Pulmonary artery endothelial cell (primary cell): ENCODE measurements around the gene PLEK2. TPM values are rescaled to one million over a fixed set of nuclear protein-coding genes. Genes with fewer than 3 reads are reported as not detected.
"Not testable (repeated sequence)": the region's sequence is repeated elsewhere in the genome, so short reads cannot be mapped to it uniquely, and the experiment has no call there.

ENCODE experiments used
- DNase-seq: peaks from one replicate; pipeline ENCODE4 v3.0.0-alpha.2; 2011; ENCODE audit warnings: low read depth, low spot score
- total RNA-seq: library from RNA; depleted of rRNA; stranded (reverse); fragments of >200 nt; gene quantifications from 2 replicates; pipeline ENCODE4 v1.2.3, GENCODE V29; 2014

Gene PLEK2, protein sequence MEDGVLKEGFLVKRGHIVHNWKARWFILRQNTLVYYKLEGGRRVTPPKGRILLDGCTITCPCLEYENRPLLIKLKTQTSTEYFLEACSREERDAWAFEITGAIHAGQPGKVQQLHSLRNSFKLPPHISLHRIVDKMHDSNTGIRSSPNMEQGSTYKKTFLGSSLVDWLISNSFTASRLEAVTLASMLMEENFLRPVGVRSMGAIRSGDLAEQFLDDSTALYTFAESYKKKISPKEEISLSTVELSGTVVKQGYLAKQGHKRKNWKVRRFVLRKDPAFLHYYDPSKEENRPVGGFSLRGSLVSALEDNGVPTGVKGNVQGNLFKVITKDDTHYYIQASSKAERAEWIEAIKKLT
- 10.4 and 11.9 TPM in 2 replicates for total RNA-seq

DNA sequence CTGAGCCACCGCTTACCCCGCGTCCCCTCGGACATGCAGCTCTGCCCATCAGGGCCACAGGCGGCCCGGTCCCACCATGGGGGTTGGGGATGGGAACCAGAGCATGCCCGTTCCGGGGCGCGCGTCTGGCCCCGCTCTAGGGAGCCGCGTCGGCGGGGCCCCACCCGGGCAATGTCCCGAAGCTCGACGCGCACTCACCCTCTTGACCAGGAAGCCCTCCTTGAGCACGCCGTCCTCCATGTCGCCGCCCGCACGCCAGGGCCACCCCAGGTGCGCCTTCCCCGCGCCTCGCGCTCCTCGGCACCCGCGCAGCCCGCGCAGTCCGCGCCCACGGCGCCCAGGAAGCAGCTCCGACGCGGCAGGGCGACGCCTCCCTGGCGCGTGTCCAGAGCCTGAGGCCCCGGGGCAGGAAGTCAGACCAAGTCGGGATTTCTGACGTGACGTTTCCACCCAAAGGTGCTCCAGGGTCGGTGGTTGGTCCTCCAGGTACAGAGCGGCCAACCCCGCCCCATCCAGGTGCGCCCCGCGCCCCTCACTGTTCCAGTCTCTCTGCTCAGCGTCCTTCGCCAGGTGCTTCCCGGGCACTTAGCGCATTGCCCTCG is at the start of gene PLEK2:
TSS of gene PLEK2 (minus strand) at position 346 of the 602 bp plus-strand sequence. CDS start at position 240, 106 bp downstream.
- DNase-seq = no peak

DNA sequence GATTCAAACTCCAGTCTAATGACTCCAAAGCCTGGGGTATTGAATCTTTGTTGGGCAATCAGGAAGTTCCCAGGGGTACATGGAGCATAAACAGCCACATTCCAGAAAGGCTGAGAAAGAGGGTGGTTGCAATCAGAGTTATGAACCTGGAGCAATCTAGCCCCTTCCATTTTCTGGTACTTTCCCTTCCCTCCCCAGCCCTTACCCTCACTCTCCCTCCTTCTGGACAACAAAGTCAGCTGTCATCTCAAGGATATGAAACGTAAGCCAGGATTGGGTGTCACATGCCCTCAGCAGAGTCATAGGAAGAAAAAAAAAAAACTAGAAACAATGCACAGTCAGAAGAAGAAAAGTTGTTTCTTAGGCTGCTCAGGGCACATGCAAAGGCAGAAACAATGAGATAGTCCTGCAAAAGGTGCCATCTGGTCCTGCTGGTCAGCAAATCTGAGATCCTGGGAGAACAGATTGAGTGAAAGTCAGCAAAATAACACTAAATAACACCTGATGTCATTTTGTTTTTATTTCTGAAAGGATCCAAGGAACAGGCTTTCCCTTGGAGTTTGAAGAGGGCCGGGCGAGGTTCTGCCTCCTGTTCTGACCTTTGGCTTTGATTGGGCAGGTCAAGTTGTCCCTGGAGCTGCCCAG is 49.5 kb upstream of the PLEK2 start:
- no peak for DNase-seq

DNA sequence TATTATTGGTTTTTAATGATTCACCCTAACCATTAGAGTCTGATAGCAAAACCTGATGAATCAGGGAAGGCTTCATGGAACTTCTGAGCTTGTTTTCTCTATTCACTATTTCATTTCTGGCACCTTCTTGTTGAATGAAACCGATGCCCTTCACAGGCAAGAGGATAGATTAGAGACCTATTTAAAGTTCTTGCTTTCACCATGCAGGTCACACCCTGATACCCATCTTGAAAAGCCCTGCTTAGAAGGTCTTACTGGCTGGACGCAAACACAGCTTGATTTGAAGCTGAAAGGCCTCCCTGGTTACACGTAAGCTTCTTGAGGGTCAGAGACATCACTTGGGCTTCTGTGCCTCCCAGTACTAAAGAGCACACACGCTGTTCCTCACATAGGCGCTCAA is 47.4 kb upstream of the PLEK2 start:
- DNase-seq = no peak

DNA sequence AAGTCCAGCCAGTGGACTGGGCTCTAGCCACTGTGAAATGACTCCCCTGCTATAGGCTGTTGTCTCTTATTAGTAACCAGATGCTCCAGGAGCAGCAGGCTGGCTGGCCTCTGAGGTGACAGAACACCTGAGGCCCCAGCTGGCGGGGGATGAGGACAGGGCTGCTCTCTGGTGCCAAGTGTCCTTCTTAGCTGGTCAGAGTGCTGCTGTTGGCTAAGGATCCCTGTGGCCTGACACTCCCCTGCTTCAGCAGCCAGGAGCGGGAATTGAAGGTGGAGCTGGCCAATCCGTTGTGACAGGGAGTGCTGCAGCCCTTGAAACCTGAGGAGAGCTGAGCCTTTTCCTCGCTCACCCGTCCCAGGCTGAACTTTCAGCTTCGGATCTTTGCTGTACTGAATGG is 45.8 kb upstream of the PLEK2 start:
- DNase-seq = no peak

DNA sequence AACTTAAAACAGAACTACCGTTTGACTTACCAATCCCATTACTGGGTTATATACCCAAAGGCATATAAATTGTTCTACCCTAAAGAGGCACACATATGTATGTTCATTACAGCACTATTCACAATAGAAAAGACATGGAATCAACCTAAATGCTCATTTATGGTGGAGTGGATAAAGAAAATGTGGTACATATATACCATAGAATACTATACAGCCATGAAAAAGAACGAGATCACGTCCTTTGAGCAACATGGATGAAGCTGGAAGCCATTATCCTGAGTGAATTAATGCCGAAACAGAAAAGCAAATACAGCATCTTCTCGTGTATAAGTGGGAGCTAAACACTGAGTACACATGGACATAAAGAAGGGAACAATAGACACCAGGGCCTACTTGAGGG is 44.8 kb upstream of the PLEK2 start:
- DNase-seq = no peak

DNA sequence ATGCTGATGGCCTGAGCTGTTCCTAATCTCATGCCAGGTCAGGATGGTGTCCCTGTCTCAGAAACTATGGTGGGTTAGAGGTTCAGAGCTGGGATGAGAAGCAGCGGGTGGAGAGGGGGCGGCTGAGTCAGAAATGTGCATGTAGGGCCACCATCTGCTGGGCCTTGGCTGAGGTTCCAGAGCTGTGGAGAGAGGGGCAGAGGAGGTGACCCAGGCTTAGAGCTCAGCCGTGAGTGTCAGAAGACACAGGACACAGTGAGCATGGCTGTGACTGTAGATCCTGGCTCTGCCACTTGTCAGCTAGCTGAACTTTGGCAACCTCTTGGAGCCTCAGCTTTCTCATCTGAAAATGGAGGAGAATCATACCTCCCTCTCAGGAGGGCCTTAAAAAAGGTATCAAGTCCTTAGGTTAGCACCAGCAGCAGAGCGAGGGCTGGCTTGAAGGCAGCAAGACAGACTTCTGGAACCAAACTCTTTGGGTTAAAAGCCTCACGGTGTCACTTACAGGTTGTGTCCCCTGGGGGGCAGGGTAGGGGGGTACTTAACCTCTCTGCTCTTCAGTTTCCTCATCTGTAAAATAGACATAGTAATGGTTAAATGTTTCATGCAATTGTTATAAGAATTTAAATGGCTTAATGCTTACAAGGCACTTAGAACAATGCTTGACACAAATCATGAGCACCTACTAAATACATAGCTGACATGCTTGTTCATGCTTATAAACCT is 41.8 kb upstream of the PLEK2 start:
- DNase-seq = no peak

DNA sequence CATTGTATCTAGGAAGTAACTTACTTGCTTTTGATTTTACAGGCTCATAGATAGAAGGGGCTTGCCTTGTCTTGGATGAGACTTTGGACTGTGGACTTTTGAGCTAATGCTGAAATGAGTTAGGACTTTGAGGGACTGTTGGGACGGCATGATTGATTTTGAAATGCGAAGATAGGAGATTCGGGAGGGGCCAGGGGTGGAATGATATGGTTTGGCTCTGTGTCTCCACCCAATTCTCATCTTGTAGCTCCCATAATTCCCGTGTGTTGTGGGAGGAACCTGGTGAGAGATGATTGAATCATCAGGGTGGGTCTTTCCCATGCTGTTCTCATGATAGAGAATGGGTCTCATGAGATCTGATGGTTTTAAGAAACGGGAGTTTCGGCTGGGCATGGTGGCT is 39.7 kb upstream of the PLEK2 start:
- not testable (repeated sequence) for DNase-seq

DNA sequence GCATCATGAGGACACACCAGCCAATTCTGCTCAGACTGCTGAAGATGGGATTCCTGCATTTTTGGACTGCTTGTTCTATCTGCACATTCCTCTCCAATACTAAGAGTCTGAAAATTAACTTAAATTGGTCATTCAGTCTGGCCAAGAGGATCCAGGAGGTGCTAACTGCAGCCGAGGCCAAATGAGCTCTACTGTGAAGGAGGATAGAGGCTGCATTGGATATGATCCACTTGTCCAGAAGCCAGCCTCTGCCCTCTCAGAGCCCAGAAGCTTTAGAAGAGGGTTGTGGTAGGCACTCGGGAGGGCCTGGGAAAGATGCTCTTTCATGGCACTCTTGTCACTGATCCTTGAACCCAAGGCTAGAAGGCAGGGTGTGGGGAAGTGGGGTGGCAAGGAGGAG is 37.1 kb upstream of the PLEK2 start:
- DNase-seq = no peak

DNA sequence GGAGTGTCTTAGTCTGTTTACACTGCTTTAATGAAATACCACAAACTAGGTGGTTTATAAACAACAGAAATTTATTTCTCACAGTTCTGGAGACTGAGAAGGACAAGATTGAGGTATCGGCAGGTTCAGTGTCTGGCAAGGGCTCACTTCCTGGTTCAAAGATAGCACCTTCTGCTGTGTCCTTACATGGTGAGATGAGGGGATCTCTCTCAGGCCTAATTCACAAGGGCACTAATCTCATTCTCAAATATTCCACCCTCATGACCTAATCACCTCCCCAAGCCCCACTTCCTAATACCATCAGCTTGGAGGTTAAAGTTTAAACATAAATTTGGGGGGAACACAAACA is 35.0 kb upstream of the PLEK2 start:
- no peak for DNase-seq

DNA sequence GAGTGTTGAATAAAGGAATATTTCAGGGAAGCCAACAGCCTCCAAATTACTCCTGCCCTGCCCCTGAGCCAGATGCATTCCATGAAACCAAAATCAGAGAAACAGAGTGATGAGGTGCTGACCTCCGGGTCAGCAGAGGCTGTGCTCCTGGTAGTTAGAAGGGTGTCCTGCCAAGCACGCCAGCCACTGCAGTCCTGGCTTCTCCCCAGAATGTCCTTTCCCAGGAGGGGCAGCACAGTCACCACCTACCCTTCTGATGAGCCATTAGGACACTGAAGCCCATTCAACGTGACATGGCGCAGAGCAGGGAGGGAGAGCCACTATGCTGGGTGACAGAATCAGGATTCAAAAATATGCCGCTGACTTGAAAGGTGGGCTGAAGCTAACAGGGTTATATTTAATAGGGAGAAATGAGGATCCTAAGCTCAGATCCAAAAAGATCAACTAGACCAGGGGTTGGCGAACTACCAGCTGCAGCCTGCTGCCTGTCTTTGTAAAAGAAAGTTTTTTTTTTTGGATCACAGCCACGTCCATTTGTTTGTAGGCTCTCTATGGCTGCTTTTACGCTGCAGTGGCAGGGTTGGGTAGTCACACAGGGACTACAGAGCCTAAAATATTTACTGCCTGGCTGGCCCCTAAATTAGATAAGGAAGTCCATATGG is 34.5 kb upstream of the PLEK2 start:
- no peak for DNase-seq

DNA sequence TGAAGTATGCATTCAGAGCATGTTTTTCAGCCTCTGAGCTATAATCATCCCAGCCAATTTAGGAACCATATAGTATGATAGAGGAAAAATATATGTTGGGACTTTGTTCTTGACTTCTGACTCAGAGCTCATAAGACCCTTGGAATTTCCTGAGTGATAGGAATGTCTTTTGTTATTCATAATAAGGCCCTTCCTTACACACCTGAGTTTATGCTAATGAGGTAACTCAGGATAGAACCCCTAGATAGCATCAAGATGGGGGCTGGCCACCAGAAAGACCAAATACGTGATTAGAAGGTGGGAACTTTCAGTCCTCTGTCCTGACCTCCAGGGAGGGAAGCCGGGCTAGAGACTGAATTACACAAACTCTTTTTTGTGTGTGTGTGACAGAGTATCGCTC is 32.4 kb upstream of the PLEK2 start:
- DNase-seq = no peak

DNA sequence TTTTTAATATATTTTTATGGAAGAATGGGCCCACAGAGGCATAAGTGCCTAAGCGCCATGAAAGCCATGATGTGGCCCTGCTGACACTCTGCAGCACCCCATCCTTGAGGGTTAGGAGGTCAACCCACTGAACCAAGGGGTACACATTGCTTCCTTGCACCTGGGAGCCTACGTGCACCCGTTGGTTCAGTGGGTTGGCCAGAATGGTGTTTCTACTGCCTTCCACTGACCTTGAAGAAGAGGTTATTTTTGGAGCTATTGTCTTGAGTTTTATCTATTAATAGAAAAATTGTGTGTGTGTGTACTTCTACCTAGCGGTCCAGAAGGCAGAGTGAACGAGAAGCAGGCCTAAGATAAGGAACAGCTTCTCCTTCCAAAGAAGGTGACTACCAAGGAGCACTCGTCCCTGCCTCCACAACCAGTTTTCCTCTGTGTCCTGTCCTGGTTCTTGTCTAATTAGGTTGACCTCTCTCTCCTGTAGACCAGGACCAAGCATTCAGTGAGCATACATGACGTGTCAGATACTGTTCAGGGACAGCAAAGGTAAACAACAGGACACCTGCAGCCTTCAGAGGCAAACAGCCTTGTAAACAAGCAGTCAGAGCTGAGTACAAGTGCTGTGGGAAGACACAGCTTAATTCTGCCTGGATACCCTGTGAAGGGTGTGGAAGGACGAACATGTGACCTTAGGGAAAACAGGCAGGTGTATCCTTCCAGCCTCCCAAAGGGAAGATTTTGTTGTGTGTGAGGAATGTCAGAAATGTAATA is 30.4 kb upstream of the PLEK2 start:
- no peak for DNase-seq

DNA sequence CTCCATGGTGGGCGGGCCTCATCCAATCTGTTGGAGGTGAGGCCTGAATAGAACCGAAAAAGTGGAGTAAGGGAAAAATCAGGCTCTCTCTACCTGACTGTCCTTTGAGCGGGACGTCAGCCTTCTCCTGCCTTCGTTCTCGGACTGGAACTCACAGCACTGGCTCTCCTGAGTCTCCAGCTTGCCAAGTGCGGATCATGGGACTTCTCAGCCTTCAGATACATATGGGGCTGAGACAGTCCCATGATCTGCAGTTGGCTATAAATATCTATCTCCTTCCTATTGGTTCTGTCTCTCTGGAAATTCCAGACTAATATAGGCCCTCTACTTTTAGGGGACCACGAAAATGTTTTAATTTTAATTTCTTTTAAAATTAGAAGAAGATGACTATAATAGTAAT is 29.7 kb upstream of the PLEK2 start:
- no peak for DNase-seq

DNA sequence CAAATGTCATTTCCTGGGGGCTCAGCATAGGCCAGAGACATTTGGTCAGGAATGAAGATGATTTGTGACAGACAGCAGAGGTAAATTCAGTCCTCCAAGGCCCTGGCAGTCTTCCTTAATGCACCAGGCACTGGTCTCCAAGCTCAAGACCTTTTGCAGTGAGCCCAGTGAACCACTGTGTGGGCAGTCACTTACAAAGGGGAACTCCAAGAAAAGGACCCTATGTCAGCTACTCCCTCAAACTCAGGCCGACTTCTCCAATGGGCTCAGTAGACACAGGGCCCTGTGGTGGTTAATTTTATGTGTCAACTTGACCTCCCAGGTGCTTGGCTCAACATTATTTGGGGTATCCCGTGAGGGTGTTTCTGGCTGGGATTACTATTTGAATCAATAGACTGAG is 29.3 kb upstream of the PLEK2 start:
- no peak for DNase-seq

DNA sequence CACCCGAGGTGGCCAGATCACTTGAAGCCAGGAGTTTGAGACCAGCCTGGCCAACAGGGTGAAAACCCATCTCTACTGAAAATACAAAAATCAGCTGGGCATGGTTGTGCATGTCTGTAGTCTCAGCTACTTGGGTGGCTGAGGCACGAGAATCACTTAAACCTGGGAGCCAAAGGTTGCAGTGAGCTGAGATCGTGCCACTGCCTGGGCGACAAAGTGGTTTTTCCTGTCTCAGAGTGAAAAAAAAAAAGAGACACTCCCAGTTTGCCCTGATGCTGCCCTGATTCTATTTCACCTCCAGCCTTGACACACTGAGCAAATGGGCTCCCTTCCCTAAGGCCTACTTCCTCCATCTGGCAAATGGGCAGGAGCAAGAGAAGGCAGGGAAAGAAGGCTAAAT is 28.5 kb upstream of the PLEK2 start:
- DNase-seq = no peak

DNA sequence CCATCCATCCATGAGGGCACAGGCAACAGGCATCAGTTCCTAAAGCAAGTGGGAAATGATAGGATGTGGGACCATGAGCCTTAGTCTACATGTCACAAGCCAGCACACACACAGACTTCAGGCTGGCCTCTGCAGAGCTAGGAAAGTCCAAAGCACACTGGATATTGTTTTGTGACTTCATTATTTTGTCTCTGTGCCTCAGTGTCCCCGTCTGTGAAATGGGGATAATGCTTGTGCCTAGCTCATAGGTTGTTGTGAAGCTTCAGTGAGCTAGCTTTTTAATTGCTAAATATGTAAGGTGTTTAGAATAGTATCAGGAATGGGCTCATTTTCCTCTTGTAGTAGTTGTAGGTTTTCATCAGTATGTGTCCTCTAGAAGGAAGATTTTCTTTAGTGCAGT is 27.0 kb upstream of the PLEK2 start:
- DNase-seq = no peak

DNA sequence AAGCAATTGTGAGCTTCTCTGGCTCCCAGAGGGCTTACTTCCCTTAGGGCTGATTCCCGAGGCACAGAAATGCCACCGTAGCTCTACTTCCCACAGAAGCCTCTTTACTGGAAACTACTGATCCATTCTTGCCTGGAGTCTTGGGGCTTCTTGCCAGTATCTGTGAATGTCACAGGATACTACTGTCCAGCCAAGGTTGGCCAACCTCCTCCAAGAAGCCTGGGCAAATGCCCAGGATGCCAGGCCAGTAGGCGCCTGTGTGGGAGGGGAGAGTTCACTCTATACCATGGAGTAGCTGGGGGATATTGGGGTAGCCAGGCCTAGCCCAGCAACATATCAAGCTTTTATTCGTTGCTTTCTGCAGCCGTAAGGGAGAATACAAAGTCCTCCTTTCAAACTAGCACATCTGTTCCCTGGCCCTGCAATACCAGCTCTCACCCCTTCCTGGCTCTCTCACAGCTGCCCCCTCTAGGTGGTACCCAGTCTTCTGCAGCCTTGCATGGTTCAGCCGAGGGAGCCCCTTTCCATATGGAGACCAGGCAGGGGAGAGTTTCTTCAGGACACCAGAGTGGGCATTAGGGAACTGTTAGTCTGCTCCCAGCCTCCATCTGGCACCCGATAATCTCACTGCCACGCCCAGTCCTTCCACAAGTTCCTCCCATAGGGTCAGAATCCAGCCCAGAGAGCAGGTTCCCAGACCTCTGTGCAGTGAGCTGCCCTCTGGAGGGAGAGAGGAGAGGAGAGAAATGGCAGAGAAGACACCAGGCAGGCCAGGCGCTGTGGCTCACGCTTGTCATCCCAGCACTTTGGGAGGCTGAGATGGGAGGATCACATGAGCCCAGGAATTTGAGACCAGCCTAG is 24.3 kb upstream of the PLEK2 start:
- DNase-seq = no peak

DNA sequence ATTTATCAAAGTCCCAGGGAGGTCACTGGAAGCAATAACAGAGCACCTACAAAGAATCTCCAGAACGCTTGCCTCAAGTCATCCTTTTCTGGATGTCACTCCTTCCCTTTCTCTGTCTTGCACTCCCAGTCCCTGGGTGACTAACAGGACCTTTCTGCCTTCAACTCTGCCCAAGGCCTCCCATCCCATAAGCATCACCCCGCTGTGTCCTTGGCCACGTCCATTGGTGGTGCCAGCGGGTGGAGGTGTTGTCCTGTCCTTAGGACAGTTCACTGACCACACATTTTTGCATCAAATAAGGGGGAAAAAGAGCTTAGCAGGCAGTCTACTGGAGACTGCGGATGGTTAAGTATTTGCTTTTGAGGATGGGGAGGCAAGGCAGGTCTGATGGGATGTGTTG is 23.6 kb upstream of the PLEK2 start:
- no peak for DNase-seq

DNA sequence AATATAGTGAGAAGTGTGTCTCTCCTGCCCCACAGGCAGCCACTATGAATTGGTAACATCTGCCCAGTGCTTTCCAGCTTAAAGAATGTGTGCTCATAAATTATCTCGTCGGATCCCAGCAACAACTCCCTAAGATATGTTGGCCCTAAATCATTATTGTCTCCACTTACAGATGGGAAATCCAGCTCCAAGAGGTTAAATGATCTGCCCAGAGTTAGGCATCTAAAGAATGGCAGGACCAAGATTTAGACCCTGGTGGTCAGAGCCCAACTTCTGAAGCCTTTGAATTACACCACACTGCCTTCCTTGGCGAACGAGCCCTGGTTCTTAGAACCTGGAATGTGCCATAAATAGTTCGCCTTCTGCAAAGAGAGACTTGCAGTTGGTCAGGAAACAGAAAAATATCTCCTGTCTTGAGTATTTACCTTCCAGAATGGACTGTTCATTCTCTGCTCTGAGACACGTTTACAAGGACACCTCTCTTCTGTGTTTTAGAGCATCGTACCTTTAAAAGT is 20.1 kb upstream of the PLEK2 start:
- no peak for DNase-seq
